GM21390 (cell line): ENCODE results near the gene TMEM131.

ENCODE experiments used
- ATAC-seq: cut with Tn5 transposase; IDR thresholded peaks from one replicate; pipeline ENCODE4 v1.9.1; 2021; ENCODE audit not compliant: unreplicated experiment

Gene TMEM131

GRCh38 chr2:97770445-97770844 is 225.3 kb downstream of the TMEM131 start:
- ATAC-seq, result no peak

- no peak for ATAC-seq
These were observed 226.0 kb downstream of the TMEM131 start for GRCh38 chr2:97769711-97770110.

GRCh38 chr2:97769308-97769707 is 226.4 kb downstream of the TMEM131 start:
- ATAC-seq, result no peak

- ATAC-seq, result no peak
These were observed 229.2 kb downstream of the TMEM131 start for GRCh38 chr2:97766567-97766966.

GRCh38 chr2:97765933-97766332 is 229.8 kb downstream of the TMEM131 start:
- no peak for ATAC-seq

- no peak for ATAC-seq
These were observed 231.0 kb downstream of the TMEM131 start for GRCh38 chr2:97764559-97765263.

GRCh38 chr2:97763176-97763845 is 232.4 kb downstream of the TMEM131 start:
- ATAC-seq, result no peak

- ATAC-seq, result no peak
These were observed 234.6 kb downstream of the TMEM131 start for GRCh38 chr2:97761192-97761591.

- ATAC-seq, result no peak
These were observed 235.2 kb downstream of the TMEM131 start for GRCh38 chr2:97760480-97761049.

GRCh38 chr2:97759727-97760407 is 235.9 kb downstream of the TMEM131 start:
- no peak for ATAC-seq

GRCh38 chr2:97758131-97758705 is 237.5 kb downstream of the TMEM131 start:
- no peak for ATAC-seq

GRCh38 chr2:97757062-97757461 is 238.7 kb downstream of the TMEM131 start:
- no peak for ATAC-seq

- no peak for ATAC-seq
These were observed 240.3 kb downstream of the TMEM131 start for GRCh38 chr2:97755491-97755890.

- ATAC-seq, result no peak
These were observed 240.9 kb downstream of the TMEM131 start for GRCh38 chr2:97754690-97755346.

- no peak for ATAC-seq
These were observed 243.1 kb downstream of the TMEM131 start for GRCh38 chr2:97752342-97753334.

- ATAC-seq, result no peak
These were observed 244.0 kb downstream of the TMEM131 start for GRCh38 chr2:97751752-97752151.

- ATAC-seq, result no peak
These were observed 245.7 kb downstream of the TMEM131 start for GRCh38 chr2:97750017-97750416.

- ATAC-seq, result no peak
These were observed 246.2 kb downstream of the TMEM131 start for GRCh38 chr2:97749581-97749980.

- ATAC-seq, result no peak
These were observed 248.0 kb downstream of the TMEM131 start for GRCh38 chr2:97747716-97748115.

GRCh38 chr2:97747285-97747684 is 248.5 kb downstream of the TMEM131 start:
- no peak for ATAC-seq
